NCI-H526 (cell line): ENCODE results near the gene LTBP4.

ENCODE experiments used
- DNase-seq, 2 experiments: peaks; one replicate each; lab custom pipeline; 2025; lab: John Stamatoyannopoulos, UW

Gene LTBP4

GRCh38 chr19:40596608-40597328 is 4.4 kb upstream of the LTBP4 start:
- peak in 1 of 2 experiments; percentile 37 for DNase-seq

GRCh38 chr19:40597329-40597838 is 3.8 kb upstream of the LTBP4 start:
- no peak for DNase-seq

GRCh38 chr19:40598121-40598917 is 2.9 kb upstream of the LTBP4 start:
- DNase-seq = peak; percentile 86 to 93

- no peak for DNase-seq
Measured at GRCh38 chr19:40598918-40599307, 2.3 kb upstream of the LTBP4 start.

- peak in 1 of 2 experiments; percentile 32 for DNase-seq
Measured at GRCh38 chr19:40599331-40599901, 1.8 kb upstream of the LTBP4 start.

- no peak for DNase-seq
Measured at GRCh38 chr19:40599902-40600569, 1.1 kb upstream of the LTBP4 start.

- DNase-seq = no peak
Measured at GRCh38 chr19:40600570-40601133, 517 bp upstream of the LTBP4 start.

- DNase-seq = no peak
Measured at GRCh38 chr19:40603071-40603388, 1.9 kb downstream of the LTBP4 start.

- peak; percentile 96 to 99 for DNase-seq
Measured at GRCh38 chr19:40603389-40604170, 2.4 kb downstream of the LTBP4 start.

- DNase-seq = no peak
Measured at GRCh38 chr19:40604171-40604646, 3.0 kb downstream of the LTBP4 start.

GRCh38 chr19:40604647-40605215 is 3.6 kb downstream of the LTBP4 start:
- no peak for DNase-seq

- peak; percentile 66 to 83 for DNase-seq
Measured at GRCh38 chr19:40605216-40605971, 4.2 kb downstream of the LTBP4 start.

GRCh38 chr19:40607311-40608239 is 6.4 kb downstream of the LTBP4 start:
- no peak for DNase-seq

GRCh38 chr19:40608240-40608621 is 7.1 kb downstream of the LTBP4 start:
- DNase-seq = no peak

GRCh38 chr19:40608957-40609356 is 7.8 kb downstream of the LTBP4 start:
- no peak for DNase-seq

GRCh38 chr19:40609561-40610395 is 8.6 kb downstream of the LTBP4 start:
- peak; percentile 42 to 87 for DNase-seq

- peak in 1 of 2 experiments; percentile 64 for DNase-seq
Measured at GRCh38 chr19:40610396-40611064, 9.4 kb downstream of the LTBP4 start.
